ENCODE measurements around the gene GNAT2.

The GNAT2 gene

DNA sequence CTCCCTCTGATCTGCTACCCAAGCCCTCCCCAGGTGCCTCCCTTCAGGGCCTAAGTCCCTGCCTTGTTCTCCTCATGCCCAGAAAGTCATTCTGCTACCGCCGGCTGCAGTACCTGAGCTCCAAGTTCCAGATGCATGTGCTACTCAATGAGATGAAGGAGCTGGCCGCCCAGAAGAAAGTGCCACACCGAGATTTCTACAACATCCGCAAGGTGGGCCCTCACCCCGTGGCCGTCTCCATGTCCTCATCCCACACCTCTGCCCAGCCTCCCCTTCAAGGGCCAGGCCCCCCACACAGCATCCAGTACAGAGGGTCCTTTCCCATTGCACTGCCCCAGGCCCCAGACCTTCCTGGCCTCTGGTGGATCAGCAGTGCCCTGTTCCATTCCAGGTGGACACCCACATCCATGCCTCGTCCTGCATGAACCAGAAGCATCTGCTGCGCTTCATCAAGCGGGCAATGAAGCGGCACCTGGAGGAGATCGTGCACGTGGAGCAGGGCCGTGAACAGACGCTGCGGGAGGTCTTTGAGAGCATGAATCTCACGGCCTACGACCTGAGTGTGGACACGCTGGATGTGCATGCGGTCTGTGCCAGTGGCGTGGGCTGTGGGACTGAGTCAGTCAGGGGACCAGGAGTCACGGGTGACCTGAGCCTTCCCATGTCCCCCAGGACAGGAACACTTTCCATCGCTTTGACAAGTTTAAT lies 8.4 kb upstream of the GNAT2 start:
- Mint-ChIP-seq H3K36me3 (ENCODE audit: low read depth) (peaks cover 79% of the 10 kb centered on the region), H3K27ac (no peak overlapping the region)

DNA sequence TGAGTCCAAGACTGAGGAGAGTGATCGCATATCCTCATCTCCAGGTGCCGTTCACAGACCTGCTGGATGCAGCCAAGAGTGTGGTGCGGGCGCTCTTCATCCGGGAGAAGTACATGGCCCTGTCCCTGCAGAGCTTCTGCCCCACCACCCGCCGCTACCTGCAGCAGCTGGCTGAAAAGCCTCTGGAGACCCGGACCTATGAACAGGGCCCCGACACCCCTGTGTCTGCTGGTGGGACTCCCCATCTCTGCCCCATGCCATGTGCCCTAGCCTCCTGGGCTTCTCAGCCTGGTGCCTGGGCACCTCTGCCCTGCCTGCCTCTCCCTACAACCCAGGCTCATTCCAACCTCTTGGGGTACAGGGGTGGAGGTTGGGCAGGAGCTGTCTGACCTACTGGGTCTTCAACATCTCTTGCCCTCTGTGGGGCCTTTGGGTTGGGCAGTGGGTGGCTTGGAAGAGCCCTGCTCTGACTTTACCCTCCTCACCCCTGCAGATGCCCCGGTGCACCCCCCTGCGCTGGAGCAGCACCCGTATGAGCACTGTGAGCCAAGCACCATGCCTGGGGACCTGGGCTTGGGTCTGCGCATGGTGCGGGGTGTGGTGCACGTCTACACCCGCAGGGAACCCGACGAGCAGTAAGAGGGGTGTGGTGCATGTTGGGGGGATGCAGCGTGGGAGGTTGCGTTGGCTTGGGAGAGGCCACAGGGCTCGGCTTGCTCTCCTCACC lies 7.4 kb upstream of the GNAT2 start:
- no peaks in the 10 kb centered on the region for H3K9me3 Mint-ChIP-seq
- no peaks in the 10 kb centered on the region for H3K27me3 Mint-ChIP-seq
- no peak overlapping the region for H3K4me3 Mint-ChIP-seq
- H3K36me3 Mint-ChIP-seq (ENCODE audit: low read depth), result peaks cover 76% of the 10 kb centered on the region
- no peak overlapping the region for H3K27ac Mint-ChIP-seq
- peaks cover 52% of the 10 kb centered on the region for H3K4me1 Mint-ChIP-seq (ENCODE audit: low read depth)
- intact Hi-C loops (cut with micrococcal nuclease), result no loop called here

More for the DNA sequence above, 8.4 kb upstream of the GNAT2 start:
- intact Hi-C loops (cut with micrococcal nuclease), result no loop called here
- no peaks in the 10 kb centered on the region for H3K9me3 Mint-ChIP-seq
- no peak overlapping the region for H3K4me3 Mint-ChIP-seq
- H3K4me1 Mint-ChIP-seq (ENCODE audit: low read depth), result peaks cover 45% of the 10 kb centered on the region
- no peaks in the 10 kb centered on the region for H3K27me3 Mint-ChIP-seq

DNA sequence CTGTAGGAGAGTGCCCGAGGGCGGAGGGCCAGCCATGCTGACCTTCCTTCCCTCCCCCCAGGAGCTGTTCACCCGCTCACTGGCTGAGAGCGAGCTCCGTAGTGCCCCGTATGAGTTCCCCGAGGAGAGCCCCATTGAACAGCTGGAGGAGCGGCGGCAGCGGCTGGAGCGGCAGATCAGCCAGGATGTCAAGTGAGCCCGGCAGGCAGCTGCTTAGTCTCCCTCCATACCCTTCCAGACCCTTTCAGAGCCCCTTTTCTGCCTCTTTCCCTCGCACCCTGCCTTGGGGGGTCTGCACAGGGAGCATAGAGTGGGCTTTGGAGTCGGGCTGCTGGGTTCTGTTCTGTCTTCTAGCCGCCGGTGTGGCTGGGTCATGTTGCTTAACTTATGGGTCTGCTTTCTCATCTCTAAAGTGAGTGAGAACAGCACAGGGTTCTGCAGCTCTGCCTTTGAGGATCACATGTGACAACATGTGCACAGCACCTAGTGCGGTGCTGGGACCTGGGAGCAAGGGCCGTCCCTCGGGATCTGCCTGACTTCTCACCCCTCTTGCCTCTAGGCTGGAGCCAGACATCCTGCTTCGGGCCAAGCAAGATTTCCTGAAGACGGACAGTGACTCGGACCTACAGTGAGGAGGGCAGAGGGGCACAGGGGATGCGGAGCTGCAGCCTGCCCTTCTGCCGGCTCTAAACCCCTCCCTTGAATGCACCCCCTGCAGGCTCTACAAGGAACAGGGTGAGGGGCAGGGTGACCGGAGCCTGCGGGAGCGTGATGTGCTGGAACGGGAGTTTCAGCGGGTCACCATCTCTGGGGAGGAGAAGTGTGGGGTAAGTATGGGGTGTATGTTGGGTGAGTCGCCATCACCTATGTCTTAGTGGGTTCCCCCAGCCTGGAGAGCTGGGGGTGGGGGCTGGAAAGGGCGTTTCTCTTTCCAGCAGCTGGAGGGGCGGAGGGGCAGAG lies 6.5 kb upstream of the GNAT2 start:
- no peaks in the 10 kb centered on the region for H3K9me3 Mint-ChIP-seq
- peaks cover 76% of the 10 kb centered on the region for H3K36me3 Mint-ChIP-seq (ENCODE audit: low read depth)
- H3K27ac Mint-ChIP-seq, result peak overlapping the region; percentile 53
- H3K4me1 Mint-ChIP-seq (ENCODE audit: low read depth), result peaks cover 61% of the 10 kb centered on the region
- no peak overlapping the region for H3K4me3 Mint-ChIP-seq
- intact Hi-C loops (cut with micrococcal nuclease), result no loop called here
- H3K27me3 Mint-ChIP-seq, result no peaks in the 10 kb centered on the region

DNA sequence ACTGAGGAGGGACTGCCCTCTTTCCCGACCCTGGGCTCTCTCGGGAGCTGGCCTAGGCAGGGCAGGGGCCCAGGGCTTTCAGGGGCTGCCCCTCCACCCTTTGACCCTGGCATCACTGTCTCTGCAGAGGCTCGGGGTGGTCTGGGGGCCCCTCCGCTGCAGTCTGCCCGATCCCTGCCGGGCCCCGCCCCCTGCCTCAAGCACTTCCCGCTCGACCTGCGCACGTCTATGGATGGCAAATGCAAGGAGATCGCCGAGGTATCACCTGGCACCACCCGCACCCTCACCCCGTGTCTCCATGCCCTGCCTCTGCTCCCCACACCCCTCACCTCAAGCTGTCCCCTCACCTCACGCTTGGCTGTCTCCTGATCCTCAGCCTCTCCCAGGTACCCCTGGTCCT lies 5.8 kb upstream of the GNAT2 start:
- H3K4me3 Mint-ChIP-seq, result no peak overlapping the region
- no peaks in the 10 kb centered on the region for H3K27me3 Mint-ChIP-seq
- no peaks in the 10 kb centered on the region for H3K9me3 Mint-ChIP-seq
- intact Hi-C loops (cut with micrococcal nuclease), result no loop called here
- H3K27ac Mint-ChIP-seq, result peak overlapping the region; percentile 53
- peaks cover 68% of the 10 kb centered on the region for H3K4me1 Mint-ChIP-seq (ENCODE audit: low read depth)
- H3K36me3 Mint-ChIP-seq (ENCODE audit: low read depth), result peaks cover 76% of the 10 kb centered on the region

DNA sequence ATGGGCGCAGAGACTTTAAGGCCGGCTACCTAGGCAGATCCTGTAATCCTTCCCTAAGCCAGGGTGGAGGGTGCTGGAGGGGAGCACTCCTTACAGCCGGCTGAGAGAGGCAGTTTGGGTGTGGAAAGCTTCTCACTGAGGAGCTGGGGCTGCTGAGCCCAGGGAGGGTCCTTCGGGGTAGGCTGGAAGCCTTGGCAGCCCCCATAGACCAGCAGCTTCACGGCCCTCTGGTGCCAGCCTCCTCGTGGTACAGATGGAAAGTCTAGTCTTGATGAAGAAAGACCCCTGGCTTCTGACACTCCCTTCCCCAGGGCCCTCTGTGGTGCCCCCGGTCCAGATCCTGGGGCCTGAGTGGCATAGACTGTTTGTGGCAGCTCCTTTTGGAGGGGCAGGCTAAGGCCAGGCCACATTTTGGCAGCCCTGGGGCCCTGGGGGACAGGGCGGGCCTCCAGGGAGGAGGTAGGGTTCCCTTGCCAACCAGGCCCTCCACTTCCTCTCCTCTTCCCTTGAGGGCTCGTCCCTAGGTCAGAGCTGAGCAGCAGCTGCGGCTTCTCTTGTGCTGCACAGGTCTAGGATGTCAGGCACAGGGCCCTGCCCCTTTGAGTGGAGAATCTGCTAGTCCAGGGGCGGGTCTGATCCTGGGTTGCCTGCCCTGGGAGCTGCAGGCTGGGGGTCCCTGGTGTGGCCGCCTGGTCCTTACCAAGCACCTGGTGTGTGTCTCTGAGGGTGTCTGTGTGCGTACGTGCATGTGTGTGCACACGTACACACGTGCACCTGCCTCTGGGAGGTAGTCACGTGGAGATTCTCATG lies 5.0 kb upstream of the GNAT2 start:
- H3K27me3 Mint-ChIP-seq, result no peaks in the 10 kb centered on the region
- H3K27ac Mint-ChIP-seq, result peak overlapping the region; percentile 91
- intact Hi-C loops (cut with micrococcal nuclease), result no loop called here

DNA sequence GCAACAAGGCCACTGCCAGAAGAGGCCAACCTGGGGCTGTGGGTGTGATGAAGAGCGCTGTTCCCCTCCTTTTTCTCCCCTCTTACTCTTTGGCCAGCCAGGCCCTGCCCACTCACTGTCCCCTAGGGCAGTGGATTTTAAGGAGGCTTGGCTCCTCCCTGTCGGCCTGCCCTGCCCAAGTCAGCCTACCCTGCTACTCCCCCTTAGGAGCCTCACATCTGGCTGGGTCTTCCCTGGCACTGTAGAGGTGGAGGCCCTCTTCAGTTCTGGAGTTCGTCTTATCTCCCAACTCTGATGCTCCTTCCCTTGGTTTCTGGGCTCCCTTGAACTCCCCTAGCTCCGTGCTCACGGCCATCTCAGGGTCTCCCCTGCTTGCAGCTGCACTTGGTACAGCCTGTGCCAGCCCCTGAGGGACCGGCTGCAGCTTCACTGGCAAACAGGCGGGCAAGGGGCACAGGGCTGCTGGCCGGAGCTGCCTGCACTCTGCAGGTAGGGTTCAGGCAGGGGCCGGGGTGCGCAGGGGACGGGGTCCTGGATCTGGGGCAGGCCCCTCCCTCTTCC lies 4.3 kb upstream of the GNAT2 start:
- intact Hi-C loops (cut with micrococcal nuclease), result no loop called here
- Mint-ChIP-seq H3K27me3 (no peaks in the 10 kb centered on the region), H3K36me3 (ENCODE audit: low read depth) (peaks cover 68% of the 10 kb centered on the region), H3K4me3 (peak overlapping the region; percentile 65), H3K27ac (peak overlapping the region; percentile 91), H3K4me1 (ENCODE audit: low read depth) (peaks cover 83% of the 10 kb centered on the region), H3K9me3 (no peaks in the 10 kb centered on the region)

More for the DNA sequence above, 5.0 kb upstream of the GNAT2 start:
- Mint-ChIP-seq H3K36me3 (ENCODE audit: low read depth) (peaks cover 76% of the 10 kb centered on the region), H3K4me1 (ENCODE audit: low read depth) (peaks cover 75% of the 10 kb centered on the region), H3K4me3 (peak overlapping the region; percentile 65), H3K9me3 (no peaks in the 10 kb centered on the region)

DNA sequence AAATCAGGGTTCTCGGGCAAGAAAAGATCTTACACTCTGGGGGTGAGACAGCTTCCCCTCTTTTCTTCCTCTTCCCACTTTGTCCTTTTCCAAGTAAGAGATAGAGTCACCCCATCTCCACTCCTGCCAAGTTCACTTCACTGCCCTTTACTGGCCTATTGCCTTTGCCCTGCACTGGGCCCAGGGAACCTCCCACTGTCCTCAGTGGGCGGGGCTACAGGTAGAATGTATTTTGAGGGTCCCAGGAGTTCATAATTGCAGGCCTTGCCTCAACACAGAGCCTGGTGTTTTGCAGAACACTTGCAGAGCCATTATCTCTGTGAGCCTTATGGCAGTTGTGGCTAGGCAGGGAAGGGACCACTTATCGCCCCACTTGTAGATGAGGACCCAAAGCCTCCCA lies 3.5 kb upstream of the GNAT2 start:
- Mint-ChIP-seq H3K36me3 (ENCODE audit: low read depth) (peaks cover 61% of the 10 kb centered on the region), H3K4me1 (ENCODE audit: low read depth) (peaks cover 87% of the 10 kb centered on the region), H3K27me3 (no peaks in the 10 kb centered on the region), H3K9me3 (no peaks in the 10 kb centered on the region), H3K27ac (peak overlapping the region; percentile 91), H3K4me3 (peak overlapping the region; percentile 94)
- intact Hi-C loops (cut with micrococcal nuclease), result no loop called here

DNA sequence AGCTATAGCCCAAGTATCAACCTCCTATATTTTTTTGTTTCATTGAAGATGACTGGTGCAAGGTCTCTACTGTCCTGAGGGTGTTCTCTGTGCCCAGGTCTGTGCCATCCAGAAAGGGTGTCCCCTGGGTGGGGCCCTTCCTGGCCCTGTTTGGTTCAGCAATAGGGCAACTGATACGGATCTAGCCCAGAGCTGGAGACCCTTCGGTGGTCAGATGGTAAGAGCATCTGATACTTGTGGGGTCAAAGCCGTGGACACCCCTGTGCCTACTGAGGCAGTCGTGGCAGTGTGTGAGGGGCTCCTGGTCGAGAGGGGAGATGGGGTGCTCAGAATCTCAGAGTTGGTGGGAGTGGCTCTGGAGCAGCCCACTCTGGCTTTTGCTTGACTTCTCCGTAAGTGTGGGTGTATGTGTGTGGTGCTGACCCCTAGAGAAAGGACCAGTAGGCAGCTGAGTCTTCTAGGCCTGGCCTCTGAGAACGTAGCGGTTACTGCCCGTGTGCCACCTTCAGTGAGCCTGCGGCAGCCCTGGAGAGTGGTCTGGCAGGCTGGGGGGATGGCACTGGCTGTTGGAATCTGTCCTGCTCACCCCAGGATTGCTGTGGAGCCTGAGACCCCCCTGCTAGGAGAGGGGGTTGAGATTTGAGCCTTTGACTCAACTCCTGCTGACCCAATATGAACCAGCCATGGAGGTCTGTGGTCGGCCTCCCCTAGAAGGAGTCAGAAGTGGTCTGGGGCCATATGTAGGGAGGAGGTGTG lies 2.9 kb upstream of the GNAT2 start:
- intact Hi-C loops (cut with micrococcal nuclease), result no loop called here
- no peaks in the 10 kb centered on the region for H3K27me3 Mint-ChIP-seq
- H3K36me3 Mint-ChIP-seq (ENCODE audit: low read depth), result peaks cover 55% of the 10 kb centered on the region
- peaks cover 86% of the 10 kb centered on the region for H3K4me1 Mint-ChIP-seq (ENCODE audit: low read depth)
- peak overlapping the region; percentile 91 for H3K27ac Mint-ChIP-seq
- H3K4me3 Mint-ChIP-seq, result peak overlapping the region; percentile 94
- H3K9me3 Mint-ChIP-seq, result no peaks in the 10 kb centered on the region

DNA sequence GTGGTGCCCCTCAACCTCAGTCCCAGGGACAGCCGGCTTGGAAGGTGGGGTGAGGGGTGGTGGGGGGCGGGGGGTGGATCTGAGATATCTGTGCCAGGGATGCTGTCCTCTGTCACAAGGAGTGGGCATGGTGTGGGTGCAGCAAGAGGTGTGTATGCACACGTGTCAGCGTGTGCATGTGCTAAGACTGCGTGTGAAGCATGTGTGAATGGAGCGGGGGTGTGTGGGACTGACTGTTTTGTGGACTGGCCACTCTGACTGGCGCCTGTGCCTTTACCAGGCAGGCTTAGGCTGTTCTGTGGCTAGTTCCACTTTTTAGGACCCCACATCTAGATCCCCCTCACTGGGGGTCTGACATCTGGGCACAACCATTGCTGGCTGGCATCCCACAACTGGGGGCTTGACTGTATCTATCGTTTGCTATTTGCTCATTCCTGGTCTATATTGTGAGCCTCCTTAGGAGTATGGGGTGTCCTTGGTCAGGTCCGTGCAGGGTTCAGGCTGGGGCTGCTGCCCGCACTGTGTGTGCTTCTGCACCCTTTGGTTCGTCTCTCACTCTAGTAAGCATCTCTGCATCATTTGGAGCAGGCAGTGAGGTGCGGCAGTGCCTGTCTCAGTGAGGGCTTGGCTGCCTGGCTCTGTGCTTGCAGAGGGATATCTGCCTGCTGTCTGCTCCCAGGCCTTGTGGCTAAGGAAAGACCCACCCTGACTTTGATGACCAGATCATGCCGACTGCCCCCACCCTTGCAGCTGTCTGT lies 2.1 kb upstream of the GNAT2 start:
- H3K36me3 Mint-ChIP-seq (ENCODE audit: low read depth), result peaks cover 47% of the 10 kb centered on the region
- peaks cover 93% of the 10 kb centered on the region for H3K4me1 Mint-ChIP-seq (ENCODE audit: low read depth)
- no peaks in the 10 kb centered on the region for H3K9me3 Mint-ChIP-seq
- H3K27ac Mint-ChIP-seq, result peak overlapping the region; percentile 91
- peak overlapping the region; percentile 94 for H3K4me3 Mint-ChIP-seq
- H3K27me3 Mint-ChIP-seq, result no peaks in the 10 kb centered on the region
- intact Hi-C loops (cut with micrococcal nuclease), result loop anchor here (2.0 kb wide), 1 partner anchor 73 kb away; the partner anchor contains the start of gene GNAI3

DNA sequence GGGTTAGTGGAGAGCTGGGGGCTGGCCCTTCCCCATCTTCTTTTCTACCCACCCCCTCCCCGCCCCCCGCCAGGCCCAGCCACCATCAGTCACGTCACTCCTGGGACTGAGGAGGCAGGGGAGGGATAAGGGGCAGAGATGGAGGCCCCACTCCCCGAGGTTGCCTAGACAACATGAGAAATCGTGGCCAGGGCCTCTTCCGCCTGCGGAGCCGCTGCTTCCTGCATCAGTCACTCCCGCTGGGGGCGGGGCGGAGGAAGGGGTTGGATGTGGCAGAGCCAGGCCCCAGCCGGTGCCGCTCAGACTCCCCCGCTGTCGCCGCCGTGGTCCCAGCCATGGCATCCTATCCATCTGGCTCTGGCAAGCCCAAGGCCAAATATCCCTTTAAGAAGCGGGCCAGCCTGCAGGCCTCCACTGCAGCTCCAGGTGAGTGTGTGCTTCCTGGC lies 1.4 kb upstream of the GNAT2 start:
- peak overlapping the region; percentile 91 for H3K27ac Mint-ChIP-seq
- peak overlapping the region; percentile 94 for H3K4me3 Mint-ChIP-seq
- intact Hi-C loops (cut with micrococcal nuclease), result loop anchor here (2.0 kb wide), 1 partner anchor 72 kb away; the partner anchor contains the start of gene GNAI3
- H3K4me1 Mint-ChIP-seq (ENCODE audit: low read depth), result peaks cover 94% of the 10 kb centered on the region
- peaks cover 40% of the 10 kb centered on the region for H3K36me3 Mint-ChIP-seq (ENCODE audit: low read depth)
- H3K27me3 Mint-ChIP-seq, result no peaks in the 10 kb centered on the region
- no peaks in the 10 kb centered on the region for H3K9me3 Mint-ChIP-seq

DNA sequence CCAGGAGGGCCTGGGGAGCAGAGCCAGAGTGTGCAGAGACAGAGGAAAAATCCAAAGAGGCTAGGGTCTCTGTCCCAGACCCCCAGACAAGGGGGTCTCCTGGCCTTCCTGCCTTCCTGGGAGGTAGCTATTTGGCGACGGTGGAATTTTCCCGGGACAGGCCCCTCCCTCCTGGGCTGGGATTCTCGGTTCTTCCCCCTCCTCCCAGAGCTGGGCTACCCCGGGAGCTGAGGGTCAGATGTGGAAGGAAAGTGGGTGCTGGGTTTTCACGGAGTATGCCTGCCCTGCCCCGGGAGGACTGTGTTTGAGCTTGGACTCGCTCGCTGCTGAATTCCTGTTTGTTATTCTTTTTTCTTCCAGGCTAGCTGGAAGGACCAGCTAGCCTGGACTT lies 980 bp upstream of the GNAT2 start:
- Mint-ChIP-seq H3K27me3 (no peaks in the 10 kb centered on the region), H3K9me3 (no peaks in the 10 kb centered on the region), H3K4me1 (ENCODE audit: low read depth) (peaks cover 94% of the 10 kb centered on the region), H3K4me3 (peak overlapping the region; percentile 94), H3K27ac (peak overlapping the region; percentile 91), H3K36me3 (ENCODE audit: low read depth) (peaks cover 36% of the 10 kb centered on the region)
- intact Hi-C loops (cut with micrococcal nuclease), result loop anchor here (2.0 kb wide), 1 partner anchor 72 kb away; the partner anchor contains the start of gene GNAI3

All from dendritic cell treated with granulocyte-macrophage colony-stimulating factor and Interleukin-4, amounts not matched to agents 40 ng/mL and 50 ng/mL, for 4 days (primary cell).